Non-pigmented ciliary epithelial cell (primary cell): ENCODE results near the gene AGMO.

Experiments used
- DNase-seq: peaks from one replicate; pipeline ENCODE4 v3.0.0-alpha.2; 2010; ENCODE audit warnings: low read depth

Gene AGMO

DNA sequence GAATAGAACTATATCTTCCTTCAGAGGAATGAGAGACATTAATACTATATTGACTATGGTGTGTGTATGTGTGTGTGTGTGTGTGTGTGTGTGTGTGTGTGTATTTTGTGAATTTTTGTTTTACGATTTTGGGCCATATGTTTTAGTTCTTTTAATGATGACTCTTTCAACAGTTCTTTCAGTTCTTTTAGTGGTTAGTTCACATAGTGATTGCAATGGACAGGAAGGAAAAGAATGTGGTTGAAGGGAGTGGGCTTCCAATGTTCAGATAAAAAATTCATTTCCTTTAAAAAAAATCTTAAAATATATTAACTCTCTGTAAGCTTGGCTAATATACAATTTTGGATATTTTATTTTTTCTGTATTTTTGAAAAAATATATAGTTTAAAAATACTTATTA is 343.6 kb downstream of the AGMO start:
- DNase-seq = no peak

DNA sequence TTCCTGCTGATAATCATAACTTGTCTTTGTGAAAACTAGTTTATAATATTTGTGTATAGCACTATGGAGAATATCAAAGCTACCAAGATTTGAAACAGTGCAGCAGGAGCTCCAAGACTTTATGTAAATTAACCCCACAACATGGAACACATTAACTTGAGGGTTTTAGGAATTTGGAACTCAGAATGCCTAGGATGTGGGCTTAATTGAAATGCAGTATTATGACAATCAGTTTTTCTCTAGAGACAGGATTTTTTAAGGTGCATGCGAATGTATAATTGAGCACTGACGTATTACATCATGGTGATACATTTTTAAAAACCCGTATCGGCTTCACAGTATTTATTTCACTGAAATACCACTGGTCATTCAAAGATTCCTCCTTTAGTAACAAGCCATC is 346.2 kb downstream of the AGMO start:
- DNase-seq = no peak

DNA sequence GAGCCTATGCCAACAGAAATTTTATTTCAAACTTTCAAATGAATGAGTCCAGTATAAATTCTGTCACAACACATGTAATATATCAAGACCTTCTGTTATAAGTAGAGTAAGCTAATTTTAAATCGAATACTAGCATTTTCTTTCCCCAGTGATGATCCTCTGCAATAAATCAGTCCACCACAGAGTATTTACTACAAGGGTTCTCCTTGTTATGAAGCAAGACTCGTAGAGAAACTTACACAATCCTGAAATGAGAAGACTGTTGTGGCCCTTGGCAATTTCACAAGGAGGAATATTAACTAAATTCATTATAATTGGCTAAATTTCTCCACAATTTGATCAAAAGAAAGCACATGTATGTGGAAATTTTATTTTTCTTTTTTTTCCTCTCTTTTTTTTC is 346.8 kb downstream of the AGMO start:
- DNase-seq = no peak

DNA sequence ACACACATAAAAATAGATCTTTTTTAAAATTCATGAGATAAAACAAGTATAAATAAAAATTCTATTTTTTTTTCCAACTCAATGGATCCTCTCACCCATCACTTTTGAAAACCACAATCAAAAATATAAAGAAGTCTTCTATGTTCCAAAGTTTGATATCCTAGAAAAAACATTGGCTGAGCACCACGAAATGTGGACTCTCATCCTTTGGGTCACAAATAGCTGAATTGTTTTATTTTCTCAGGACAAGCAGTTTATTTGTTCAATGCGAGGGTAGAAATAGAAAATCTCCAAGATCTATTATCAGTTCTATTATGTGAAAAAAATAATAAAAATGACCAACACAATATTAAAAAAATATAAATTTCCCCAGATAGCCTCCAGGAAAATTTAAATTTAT is 348.7 kb downstream of the AGMO start:
- no peak for DNase-seq

DNA sequence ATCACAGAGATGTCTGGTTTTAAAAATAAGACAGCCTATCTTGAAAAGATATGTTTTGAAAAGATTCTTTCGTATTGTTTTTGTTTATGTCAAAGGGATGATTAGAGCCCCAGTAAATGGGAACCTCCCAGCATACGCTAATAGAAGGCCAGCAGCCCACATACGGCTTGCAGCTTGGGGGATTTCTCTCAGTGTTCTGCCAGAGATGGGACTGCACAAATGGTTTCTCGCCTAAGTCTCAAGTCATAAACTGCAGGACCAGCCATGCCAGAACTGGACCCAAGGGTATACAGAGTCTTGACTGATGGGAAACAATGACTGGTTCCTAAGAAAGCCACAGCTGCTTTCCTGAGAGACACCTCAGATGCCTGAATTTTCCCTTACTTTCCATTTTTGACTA is 352.4 kb downstream of the AGMO start:
- DNase-seq = no peak

DNA sequence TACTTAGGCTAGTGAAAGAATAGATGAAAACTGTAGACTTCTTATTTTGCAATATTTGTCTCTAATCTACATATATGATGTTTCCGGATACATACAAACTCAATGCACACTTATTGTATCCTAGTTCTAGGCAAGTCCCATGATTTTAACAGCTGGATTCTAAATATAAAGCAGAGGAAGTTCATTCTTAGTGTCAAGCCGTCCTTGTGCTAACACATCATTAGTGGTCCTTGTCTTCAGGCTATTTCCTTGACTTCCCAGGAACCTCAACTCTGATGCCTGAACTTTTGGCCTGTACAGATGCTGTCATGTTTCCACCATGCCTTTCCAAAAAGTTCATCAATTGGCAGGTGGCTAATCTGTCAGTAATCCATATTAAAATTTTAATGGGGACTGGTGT is 357.4 kb downstream of the AGMO start:
- no peak for DNase-seq

DNA sequence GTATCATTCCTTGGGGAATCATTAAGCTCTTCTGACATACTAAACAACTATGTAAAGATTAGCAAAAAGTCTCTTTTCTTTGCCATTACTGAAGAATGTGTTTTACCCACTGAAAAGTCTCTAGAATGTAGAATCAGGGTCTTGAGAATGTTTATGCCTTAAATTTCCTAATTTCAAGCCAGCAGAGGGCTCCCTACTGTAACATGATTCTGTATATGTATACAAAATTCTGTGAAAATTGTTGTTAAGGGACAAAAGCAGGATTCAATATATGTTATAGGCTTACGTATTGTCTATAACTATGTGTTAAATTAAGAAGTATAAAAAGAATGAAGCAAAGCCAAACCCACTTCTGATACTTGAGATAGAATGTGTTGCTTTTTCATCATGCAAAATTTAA is 362.3 kb downstream of the AGMO start:
- DNase-seq = no peak

DNA sequence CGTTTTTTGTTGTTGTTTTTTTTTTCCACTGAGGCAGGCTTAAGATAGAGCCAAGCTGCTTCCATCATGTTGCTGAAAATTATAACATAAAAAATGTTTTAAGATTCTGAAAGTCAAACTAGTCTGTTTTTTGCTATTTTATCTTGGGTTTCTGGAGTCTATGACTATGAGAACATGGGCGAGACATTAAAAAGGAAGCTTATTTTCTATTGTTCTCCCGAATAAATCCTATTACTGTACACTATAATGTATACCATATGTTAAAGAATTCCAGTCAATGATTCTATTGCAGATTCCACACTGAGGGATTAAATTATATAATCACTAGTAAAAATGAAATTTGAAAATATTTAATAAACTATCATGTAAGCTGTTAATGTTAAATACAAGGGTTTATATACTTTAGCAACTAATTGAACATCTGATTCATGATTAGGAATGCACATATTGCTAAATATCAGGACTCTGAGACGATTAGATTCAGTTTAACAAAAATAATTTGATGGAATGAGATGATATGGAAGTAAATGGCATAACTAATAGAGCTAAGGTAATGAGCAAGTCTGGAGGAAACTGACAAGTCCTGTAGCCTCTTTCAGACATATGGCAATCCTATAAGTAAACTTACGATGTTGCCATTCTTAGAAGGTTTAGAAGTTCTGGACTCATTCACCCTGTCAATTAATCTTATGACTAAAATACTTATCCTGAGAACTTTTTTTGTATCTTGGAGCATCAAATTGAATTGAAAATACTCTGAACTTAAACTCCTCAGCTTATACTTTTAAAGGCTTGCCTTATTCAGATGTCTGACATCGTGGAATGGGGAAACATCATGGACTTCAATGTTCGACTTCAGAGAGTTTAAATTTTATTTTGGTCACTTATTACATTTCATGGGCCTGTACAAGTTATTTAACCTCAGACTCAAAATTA is 364.5 kb downstream of the AGMO start:
- DNase-seq = no peak

DNA sequence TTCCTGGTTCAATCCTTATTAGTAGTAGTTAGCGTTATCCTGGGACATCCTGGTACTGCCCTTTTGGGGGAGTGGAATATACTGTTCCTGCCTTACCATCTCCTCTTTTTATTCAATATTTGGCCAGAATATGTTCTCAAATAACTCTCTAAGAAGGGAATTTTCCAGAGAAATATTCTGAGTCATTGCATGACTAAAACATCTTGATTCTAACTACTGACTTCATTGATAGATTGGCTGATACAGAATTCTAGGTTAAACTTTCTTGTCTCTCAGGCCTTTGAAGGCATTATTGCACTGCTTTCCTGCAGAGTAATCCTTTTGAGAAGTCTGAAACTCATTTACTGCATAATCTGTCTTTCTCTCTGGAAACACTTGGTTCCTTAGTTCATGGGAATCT is 383.8 kb downstream of the AGMO start:
- no peak for DNase-seq

DNA sequence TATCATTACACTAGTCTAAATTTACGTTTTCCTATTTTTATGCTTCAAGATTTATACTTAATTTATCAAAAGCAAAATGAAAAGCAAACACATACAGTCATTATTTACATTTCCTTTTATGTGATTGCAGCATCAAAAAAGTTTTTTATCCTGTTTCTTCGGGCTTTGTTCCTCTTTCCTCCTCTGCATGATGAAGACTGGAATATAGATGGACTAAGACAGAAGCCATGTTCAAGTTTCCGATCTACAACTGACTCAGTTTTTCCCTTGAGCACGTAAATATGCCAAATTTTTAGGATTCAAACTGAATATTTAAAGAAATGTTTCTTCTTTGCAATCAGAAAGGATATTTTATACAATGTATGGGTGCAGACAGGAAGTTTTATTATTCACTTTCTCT is 385.7 kb downstream of the AGMO start:
- DNase-seq = no peak

DNA sequence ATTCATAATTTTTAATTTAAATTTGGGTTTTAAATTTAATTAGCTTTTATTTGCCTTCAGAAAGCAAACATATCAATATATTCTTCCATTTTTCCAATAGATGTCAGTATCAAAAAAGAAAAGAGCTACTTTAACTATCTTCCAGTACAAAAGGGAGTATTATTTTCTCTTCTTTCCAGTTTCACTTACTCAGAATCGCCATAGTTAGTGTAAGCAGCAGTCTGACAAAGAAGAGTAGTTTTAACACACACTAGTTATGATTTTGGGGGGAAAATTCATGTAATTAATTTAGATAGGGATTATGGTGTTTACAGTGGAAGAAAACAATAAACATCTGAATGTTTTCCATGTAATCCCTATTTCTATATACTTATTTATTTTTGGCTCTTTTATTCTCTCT is 386.7 kb downstream of the AGMO start:
- no peak for DNase-seq

DNA sequence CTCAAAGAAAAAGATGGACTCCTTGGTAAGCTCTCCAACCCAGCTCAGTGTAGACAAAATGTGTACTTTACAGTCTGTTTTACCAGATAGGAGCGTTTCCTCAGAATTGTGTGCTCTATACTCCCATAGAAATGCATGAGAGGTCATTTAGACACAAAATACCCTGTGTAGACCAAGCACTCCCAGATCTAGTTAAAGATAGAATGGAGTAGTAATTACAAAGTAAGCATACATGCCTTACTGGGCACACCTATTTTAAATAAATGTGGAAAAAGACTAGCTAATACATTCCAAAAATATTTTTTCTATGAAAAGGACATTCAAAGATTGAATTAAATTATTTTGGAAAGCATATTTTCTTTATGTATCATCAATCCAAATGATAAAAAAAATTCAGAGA is 387.3 kb downstream of the AGMO start:
- DNase-seq = no peak

DNA sequence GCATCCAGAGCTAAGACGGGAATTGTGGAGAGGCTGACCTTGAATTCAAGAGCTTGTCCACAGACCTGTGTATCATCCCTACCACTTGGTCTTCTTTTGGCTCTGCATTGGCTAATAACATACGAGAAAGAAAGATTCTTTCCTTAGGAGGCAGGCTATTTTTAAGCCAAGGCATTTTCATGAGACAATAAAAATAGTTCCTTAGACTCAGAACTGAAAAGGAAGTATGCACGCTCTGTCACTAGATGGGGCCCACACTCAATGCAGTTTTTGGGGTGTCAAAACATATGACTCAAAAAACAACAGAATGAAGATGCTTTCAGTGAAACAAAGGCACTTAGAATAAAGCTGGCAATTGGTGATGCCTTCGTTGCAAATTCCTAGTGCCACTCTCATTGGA is 393.3 kb downstream of the AGMO start:
- DNase-seq = no peak

DNA sequence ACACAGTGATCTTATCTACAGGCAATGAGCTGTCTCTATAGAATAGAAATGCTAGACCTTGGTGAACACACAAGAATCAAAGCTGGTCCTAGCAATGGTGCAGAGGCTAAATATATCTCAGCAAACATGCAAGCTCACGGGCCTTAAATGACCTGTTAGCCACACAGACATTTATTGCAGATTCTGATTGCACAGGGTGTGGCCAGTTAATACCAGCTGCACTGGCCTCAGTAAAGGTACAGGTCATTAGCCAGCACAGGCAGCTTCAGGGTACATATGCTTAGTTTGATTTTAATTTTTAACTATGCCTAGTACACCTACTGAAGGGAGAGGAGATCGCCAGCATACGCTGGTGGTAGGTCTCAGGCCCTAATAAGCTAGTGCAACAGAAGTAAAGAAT is 393.9 kb downstream of the AGMO start:
- no peak for DNase-seq

DNA sequence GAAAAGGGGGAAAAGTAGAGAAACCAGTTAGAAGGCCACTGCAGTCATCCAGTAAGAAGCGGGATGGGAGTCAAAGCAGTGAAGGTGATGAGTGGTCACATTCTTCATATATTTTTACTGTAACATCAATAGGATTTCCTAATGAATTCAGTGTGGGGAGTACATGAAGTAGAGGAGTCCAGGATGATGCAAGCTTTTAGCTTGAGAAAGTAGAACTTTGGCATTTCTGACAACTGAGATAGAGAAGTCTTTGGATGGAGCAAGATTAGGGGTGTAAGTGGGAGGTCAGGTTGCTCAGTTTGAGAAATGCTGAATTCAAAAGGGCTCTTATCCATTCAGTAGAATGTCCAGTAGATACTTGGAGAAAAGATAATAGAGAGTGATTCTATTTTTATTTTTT is 395.2 kb downstream of the AGMO start:
- no peak for DNase-seq

DNA sequence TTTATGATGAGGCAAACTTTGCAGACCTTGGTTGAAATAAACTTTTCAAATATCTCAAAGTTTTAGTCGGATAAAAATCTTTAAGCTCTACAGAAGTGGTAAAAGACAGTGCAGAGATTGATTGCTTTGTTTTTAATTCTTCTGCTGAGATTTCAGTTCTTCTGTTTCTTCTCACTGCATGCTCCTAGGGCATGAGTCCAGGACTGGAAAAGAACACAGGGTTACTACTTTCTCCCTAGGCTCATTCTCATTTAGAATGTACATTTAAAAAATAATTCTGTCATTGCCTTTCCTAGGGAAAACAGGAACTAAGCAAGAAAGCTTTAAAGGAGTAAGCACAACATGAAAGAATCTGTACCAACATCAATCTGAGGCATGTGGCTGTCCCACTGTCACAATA is 402.6 kb downstream of the AGMO start:
- DNase-seq = no peak

DNA sequence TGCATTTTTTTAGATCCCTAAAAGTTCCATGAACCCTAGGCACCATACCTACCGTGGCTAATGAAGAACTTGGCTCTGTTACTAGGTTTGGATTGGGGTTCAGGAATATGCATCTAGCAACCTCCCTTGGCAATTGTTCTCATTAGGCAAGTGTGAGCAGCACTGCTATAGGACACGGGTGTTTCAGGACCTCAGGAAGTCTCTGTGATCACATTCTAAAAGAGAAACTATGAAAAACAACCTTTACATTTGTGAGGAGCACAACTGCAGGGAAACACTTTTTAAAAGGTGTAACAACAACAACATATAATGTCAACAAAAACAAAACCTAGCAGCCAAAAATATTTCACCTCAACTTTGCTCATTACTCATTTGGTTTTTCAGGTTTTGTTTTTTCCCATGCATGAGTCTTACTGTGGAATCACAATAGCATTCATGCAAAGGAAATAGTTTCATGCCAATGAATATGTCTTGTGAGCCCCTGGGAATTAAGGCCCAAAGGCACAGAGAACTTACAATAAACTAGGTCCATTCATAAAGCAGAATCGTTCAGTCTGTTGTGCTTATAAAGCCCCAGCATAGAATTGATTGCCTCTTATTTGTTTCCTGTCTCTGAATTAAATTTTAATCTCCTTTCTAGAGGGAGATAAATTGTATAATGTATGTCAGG is 403.5 kb downstream of the AGMO start:
- no peak for DNase-seq
